Stimulated activated naive CD8-positive, alpha-beta T cell treated with anti-CD3 and anti-CD28 coated beads, Interleukin-15, Interleukin-2, amounts not matched to agents 100 ng/mL and 50 ng/mL, for 24 hours (primary cell): ENCODE measurements around the gene TSC1.

ENCODE experiments used
- H3K27ac Mint-ChIP-seq: one replicate; pipeline ENCODE4 v1.8.0; 2021; ENCODE audit warnings: mild to moderate bottlenecking, mixed read lengths
- H3K27me3 Mint-ChIP-seq: one replicate; pipeline ENCODE4 v1.8.0; 2021; ENCODE audit warnings: mixed read lengths
- H3K36me3 Mint-ChIP-seq: one replicate; pipeline ENCODE4 v1.8.0; 2021; ENCODE audit warnings: low read depth, mixed read lengths
- H3K4me1 Mint-ChIP-seq: one replicate; pipeline ENCODE4 v1.8.0; 2021; ENCODE audit warnings: low read depth, mixed read lengths
- H3K4me3 Mint-ChIP-seq: one replicate; pipeline ENCODE4 v1.8.0; 2021; ENCODE audit warnings: mild to moderate bottlenecking, mixed read lengths
- H3K9me3 Mint-ChIP-seq: one replicate; pipeline ENCODE4 v1.8.0; 2021; ENCODE audit warnings: mixed read lengths

Gene TSC1

GRCh38 chr9:132855904-132856303, 88.5 kb downstream of the TSC1 start:
- Mint-ChIP-seq H3K4me3 (no peak overlapping the region), H3K27me3 (no peaks in the 10 kb centered on the region)

GRCh38 chr9:132854832-132855231, 89.6 kb downstream of the TSC1 start:
- Mint-ChIP-seq H3K27ac (no peak overlapping the region), H3K9me3 (no peaks in the 10 kb centered on the region), H3K4me1 (peaks cover 16% of the 10 kb centered on the region), H3K36me3 (no peaks in the 10 kb centered on the region), H3K4me3 (no peak overlapping the region), H3K27me3 (no peaks in the 10 kb centered on the region)

More at GRCh38 chr9:132855904-132856303, 88.5 kb downstream of the TSC1 start:
- H3K4me1 Mint-ChIP-seq, result peaks cover 11% of the 10 kb centered on the region
- no peaks in the 10 kb centered on the region for H3K36me3 Mint-ChIP-seq
- H3K27ac Mint-ChIP-seq, result no peak overlapping the region
- no peaks in the 10 kb centered on the region for H3K9me3 Mint-ChIP-seq

- H3K9me3 Mint-ChIP-seq, result no peaks in the 10 kb centered on the region
- no peaks in the 10 kb centered on the region for H3K36me3 Mint-ChIP-seq
- no peak overlapping the region for H3K27ac Mint-ChIP-seq
- H3K27me3 Mint-ChIP-seq, result no peaks in the 10 kb centered on the region
- H3K4me1 Mint-ChIP-seq, result peaks cover 22% of the 10 kb centered on the region
- H3K4me3 Mint-ChIP-seq, result no peak overlapping the region
Observed at GRCh38 chr9:132853482-132853881, 90.9 kb downstream of the TSC1 start.

- H3K4me3 Mint-ChIP-seq, result no peak overlapping the region
- H3K27me3 Mint-ChIP-seq, result no peaks in the 10 kb centered on the region
- no peaks in the 10 kb centered on the region for H3K9me3 Mint-ChIP-seq
- no peak overlapping the region for H3K27ac Mint-ChIP-seq
- H3K36me3 Mint-ChIP-seq, result no peaks in the 10 kb centered on the region
- H3K4me1 Mint-ChIP-seq, result peaks cover 18% of the 10 kb centered on the region
Observed at GRCh38 chr9:132849185-132849706, 95.2 kb downstream of the TSC1 start.

- H3K4me1 Mint-ChIP-seq, result peaks cover 18% of the 10 kb centered on the region
- H3K4me3 Mint-ChIP-seq, result no peak overlapping the region
- H3K27me3 Mint-ChIP-seq, result no peaks in the 10 kb centered on the region
- no peaks in the 10 kb centered on the region for H3K9me3 Mint-ChIP-seq
- H3K36me3 Mint-ChIP-seq, result no peaks in the 10 kb centered on the region
- no peak overlapping the region for H3K27ac Mint-ChIP-seq
Observed at GRCh38 chr9:132846918-132847515, 97.4 kb downstream of the TSC1 start.

GRCh38 chr9:132846109-132846917, 98.1 kb downstream of the TSC1 start:
- Mint-ChIP-seq H3K4me1 (peaks cover 15% of the 10 kb centered on the region), H3K4me3 (no peak overlapping the region), H3K27me3 (no peaks in the 10 kb centered on the region), H3K36me3 (no peaks in the 10 kb centered on the region), H3K27ac (no peak overlapping the region), H3K9me3 (no peaks in the 10 kb centered on the region)

- no peaks in the 10 kb centered on the region for H3K9me3 Mint-ChIP-seq
- no peak overlapping the region for H3K4me3 Mint-ChIP-seq
- H3K27me3 Mint-ChIP-seq, result no peaks in the 10 kb centered on the region
- H3K36me3 Mint-ChIP-seq, result no peaks in the 10 kb centered on the region
- no peak overlapping the region for H3K27ac Mint-ChIP-seq
- H3K4me1 Mint-ChIP-seq, result no peaks in the 10 kb centered on the region
Observed at GRCh38 chr9:132842124-132843044, 102.0 kb downstream of the TSC1 start.
